HG03066 (cell line): ENCODE data around the gene VTN.

Source experiments
- ATAC-seq: cut with Tn5 transposase; IDR thresholded peaks from one replicate; pipeline ENCODE4 v1.9.1; 2021; ENCODE audit warnings: low read depth; ENCODE audit not compliant: unreplicated experiment

Gene VTN

GRCh38 chr17:28325211-28325610, 44.9 kb downstream of the VTN start:
- ATAC-seq: no peak

GRCh38 chr17:28324781-28325180, 45.3 kb downstream of the VTN start:
- ATAC-seq: no peak

- ATAC-seq: no peak
Observed at GRCh38 chr17:28324267-28324745, 45.8 kb downstream of the VTN start.

- ATAC-seq: no peak
Observed at GRCh38 chr17:28320215-28321061, 49.7 kb downstream of the VTN start.

GRCh38 chr17:28319598-28319935, 50.5 kb downstream of the VTN start:
- ATAC-seq: no peak

GRCh38 chr17:28318759-28319597, 51.1 kb downstream of the VTN start, which contains the start of gene TMEM97:
TSS of gene TMEM97 (plus strand) at chr17:28319200. CDS start at chr17:28319240, 40 bp downstream.
- peak; percentile 96 for ATAC-seq

- peak; percentile 17 for ATAC-seq
Observed at GRCh38 chr17:28317966-28318758, 51.9 kb downstream of the VTN start.
